HEK293 (cell line): ENCODE measurements around the gene HOXA4.

Source experiments
- CTCF ChIA-PET: fragments of 350-600 bp; formaldehyde crosslinking; extraction: SDS; loops from one replicate; lab custom pipeline; 2021; ENCODE audit warnings: antibody characterized with exemption; lab: Yijun Ruan, JAX
- POLR2A ChIA-PET: fragments of 300-600 bp; formaldehyde crosslinking; extraction: SDS; loops from one replicate; lab custom pipeline; 2020; ENCODE audit warnings: antibody characterized with exemption, inconsistent platforms; lab: Yijun Ruan, JAX
- H3K27ac ChIP-seq: fragments of 200-500 bp; sonication (Bioruptor generic); 2 replicates; pipeline ENCODE4 v1.5.1; 2014; ENCODE audit warnings: low read depth, low read length, control low read depth, inconsistent platforms; ENCODE audit errors: extremely low read depth
- H3K36me3 ChIP-seq, 2 experiments: fragments of 200-500 bp in 1 of 2; sonication (Bioruptor generic) in 1 of 2; 1 replicate in 1 of 2; 2 replicates in 1 of 2; pipeline ENCODE4 v1.5.1; 2014 to 2017; ENCODE audit warnings: inconsistent platforms in 2 of 2, low read length in 2 of 2; ENCODE audit not compliant: control insufficient read depth in 2 of 2, insufficient read depth in 1 of 2
- H3K4me1 ChIP-seq: fragments of 200-500 bp; sonication (Bioruptor generic); 2 replicates; pipeline ENCODE4 v1.5.1; 2014; ENCODE audit warnings: mild to moderate bottlenecking, low read length, inconsistent platforms; ENCODE audit not compliant: control insufficient read depth, insufficient read depth
- H3K4me3 ChIP-seq: 2 replicates; pipeline ENCODE4 v1.5.1; 2011; ENCODE audit warnings: low read depth, mild to moderate bottlenecking, control low read depth, low read length, moderate library complexity
- H3K9me3 ChIP-seq: fragments of 200-500 bp; sonication (Bioruptor generic); 2 replicates; pipeline ENCODE4 v1.5.1; 2014; ENCODE audit warnings: low read depth, low read length, inconsistent platforms; ENCODE audit not compliant: control insufficient read depth, insufficient read depth
- BCL11B ChIP-seq: fragments of 450-650 bp; formaldehyde crosslinking; IDR thresholded peaks from 2 replicates; pipeline ENCODE4 v1.5.1; 2016; ENCODE audit warnings: low read depth, missing biosample characterization, missing genetic modification characterization
- GLIS2 ChIP-seq: fragments of 450-650 bp; formaldehyde crosslinking; IDR thresholded peaks from 2 replicates; pipeline ENCODE4 v1.5.1; 2016; ENCODE audit warnings: missing biosample characterization, missing genetic modification characterization
- HOXC10 ChIP-seq: sonication (generic); formaldehyde crosslinking; IDR thresholded peaks from 2 replicates; pipeline ENCODE4 v1.8.1; 2023; ENCODE audit warnings: mild to moderate bottlenecking, missing genetic modification reagents
- IKZF3 ChIP-seq: fragments of 450-650 bp; IDR thresholded peaks from 2 replicates; pipeline ENCODE4 v1.5.0; 2018; ENCODE audit warnings: missing biosample characterization, mild to moderate bottlenecking, missing genetic modification characterization, moderate library complexity
- KLF10 ChIP-seq: fragments of 450-650 bp; IDR thresholded peaks from 2 replicates; pipeline ENCODE4 v1.5.1; 2018; ENCODE audit warnings: missing biosample characterization, mild to moderate bottlenecking, missing genetic modification characterization
- OSR2 ChIP-seq: fragments of 450-650 bp; formaldehyde crosslinking; IDR thresholded peaks from 2 replicates; pipeline ENCODE4 v1.5.1; 2016; ENCODE audit warnings: missing biosample characterization, missing genetic modification characterization
- PRDM1 ChIP-seq: fragments of 450-650 bp; formaldehyde crosslinking; IDR thresholded peaks from 2 replicates; pipeline ENCODE4; 2016; ENCODE audit warnings: missing biosample characterization, missing genetic modification characterization
- SP3 ChIP-seq: fragments of 450-650 bp; formaldehyde crosslinking; IDR thresholded peaks from 2 replicates; pipeline ENCODE4 v1.5.1; 2016; ENCODE audit warnings: missing biosample characterization, missing genetic modification characterization
- WT1 ChIP-seq: fragments of 450-650 bp; formaldehyde crosslinking; IDR thresholded peaks from 2 replicates; pipeline ENCODE4 v1.5.1; 2016; ENCODE audit warnings: missing biosample characterization, missing genetic modification characterization
- ZBTB48 ChIP-seq: fragments of 450-650 bp; formaldehyde crosslinking; IDR thresholded peaks from 2 replicates; pipeline ENCODE4 v1.5.1; 2016; ENCODE audit warnings: missing biosample characterization, missing genetic modification characterization
- ZBTB8A ChIP-seq: fragments of 450-650 bp; formaldehyde crosslinking; IDR thresholded peaks from 2 replicates; pipeline ENCODE4 v1.5.1; 2016; ENCODE audit warnings: missing biosample characterization, missing genetic modification characterization
- ZFP37 ChIP-seq: fragments of 450-650 bp; formaldehyde crosslinking; IDR thresholded peaks from 2 replicates; pipeline ENCODE4 v1.5.1; 2016; ENCODE audit warnings: missing biosample characterization, missing genetic modification characterization
- ZNF24 ChIP-seq: fragments of 450-650 bp; formaldehyde crosslinking; IDR thresholded peaks from 2 replicates; pipeline ENCODE4 v1.5.1; 2016; ENCODE audit warnings: missing biosample characterization, missing genetic modification characterization
- ZNF302 ChIP-seq: fragments of 450-650 bp; formaldehyde crosslinking; IDR thresholded peaks from 2 replicates; pipeline ENCODE4 v1.5.1; 2016; ENCODE audit warnings: missing biosample characterization, missing genetic modification characterization, low read depth
- ZNF335 ChIP-seq: fragments of 450-650 bp; formaldehyde crosslinking; conservative IDR thresholded peaks from 2 replicates; pipeline ENCODE4 v1.5.1; 2016; ENCODE audit warnings: missing biosample characterization, missing genetic modification characterization
- ZNF341 ChIP-seq: fragments of 450-650 bp; formaldehyde crosslinking; IDR thresholded peaks from 2 replicates; pipeline ENCODE4; 2016; ENCODE audit warnings: low read depth, missing biosample characterization, missing genetic modification characterization
- ZNF366 ChIP-seq: fragments of 450-650 bp; formaldehyde crosslinking; conservative IDR thresholded peaks from 2 replicates; pipeline ENCODE4 v1.5.1; 2016; ENCODE audit warnings: missing biosample characterization, missing genetic modification characterization
- ZNF426 ChIP-seq: fragments of 450-650 bp; formaldehyde crosslinking; IDR thresholded peaks from 2 replicates; pipeline ENCODE4 v1.5.1; 2017; ENCODE audit warnings: missing biosample characterization, missing genetic modification characterization, mild to moderate bottlenecking, inconsistent platforms, moderate library complexity
- ZNF596 ChIP-seq: fragments of 450-650 bp; IDR thresholded peaks from 2 replicates; pipeline ENCODE4 v1.5.0; 2018; ENCODE audit warnings: missing biosample characterization, mild to moderate bottlenecking, missing genetic modification characterization, moderate library complexity
- ZNF701 ChIP-seq: fragments of 450-650 bp; formaldehyde crosslinking; IDR thresholded peaks from 2 replicates; pipeline ENCODE4 v1.5.1; 2016; ENCODE audit warnings: missing biosample characterization, missing genetic modification characterization
- ZNF707 ChIP-seq: fragments of 450-650 bp; formaldehyde crosslinking; IDR thresholded peaks from 2 replicates; pipeline ENCODE4 v1.5.1; 2016; ENCODE audit warnings: missing biosample characterization, missing genetic modification characterization
- ZNF785 ChIP-seq: fragments of 450-650 bp; formaldehyde crosslinking; IDR thresholded peaks from 2 replicates; pipeline ENCODE4 v1.5.1; 2016; ENCODE audit warnings: missing biosample characterization, missing genetic modification characterization
- ZNF843 ChIP-seq: fragments of 450-650 bp; formaldehyde crosslinking; IDR thresholded peaks from 2 replicates; pipeline ENCODE4 v1.5.1; 2016; ENCODE audit warnings: missing biosample characterization, missing genetic modification characterization
- ZXDB ChIP-seq: fragments of 450-650 bp; formaldehyde crosslinking; IDR thresholded peaks from 2 replicates; pipeline ENCODE4 v1.5.1; 2016; ENCODE audit warnings: missing biosample characterization, missing genetic modification characterization
- TF ChIP-seq, protein P1 (sequence below): fragments of 450-650 bp; formaldehyde crosslinking; IDR thresholded peaks from 2 replicates; pipeline ENCODE4 v1.5.1; 2016; ENCODE audit warnings: missing biosample characterization, missing genetic modification characterization
- TF ChIP-seq, protein P2 (sequence below): fragments of 450-650 bp; formaldehyde crosslinking; optimal IDR thresholded peaks from 2 replicates; pipeline ENCODE3; 2016; ENCODE audit warnings: missing biosample characterization, mild to moderate bottlenecking, missing genetic modification characterization
- TF ChIP-seq, protein P3 (sequence below): sonication (generic); formaldehyde crosslinking; IDR thresholded peaks from 2 replicates; pipeline ENCODE4 v1.8.1; 2022; ENCODE audit warnings: mild to moderate bottlenecking, moderate library complexity, missing genetic modification reagents
- TF ChIP-seq, protein P4 (sequence below): fragments of 450-650 bp; formaldehyde crosslinking; IDR thresholded peaks from 2 replicates; pipeline ENCODE4 v1.5.1; 2016; ENCODE audit warnings: missing biosample characterization, missing genetic modification characterization
- TF ChIP-seq, protein P5 (sequence below): fragments of 450-650 bp; formaldehyde crosslinking; IDR thresholded peaks from 2 replicates; pipeline ENCODE4 v1.5.1; 2017; ENCODE audit warnings: missing biosample characterization, missing genetic modification characterization

Gene HOXA4

DNA sequence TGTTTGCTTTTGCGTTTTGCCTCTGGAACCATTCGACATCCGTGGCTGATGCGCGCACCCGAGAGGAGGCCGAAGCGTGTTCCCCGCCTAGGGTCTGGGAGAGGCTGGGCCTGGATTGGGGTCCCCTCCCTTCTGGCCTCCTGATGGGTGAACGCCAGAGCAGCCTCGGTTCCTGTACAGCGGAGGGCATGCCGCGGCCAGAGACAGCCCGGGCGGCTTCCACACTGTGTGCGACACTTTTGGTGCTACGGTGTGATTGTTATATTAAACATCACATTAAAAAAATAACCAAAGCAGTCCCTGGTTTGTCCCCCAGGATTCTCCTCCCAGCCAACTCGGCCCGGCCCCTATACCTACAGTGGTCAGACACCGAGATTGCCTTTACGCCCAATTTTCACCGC is 29.6 kb upstream of the HOXA4 start (continued):
- TF ChIP-seq, protein P1, sequence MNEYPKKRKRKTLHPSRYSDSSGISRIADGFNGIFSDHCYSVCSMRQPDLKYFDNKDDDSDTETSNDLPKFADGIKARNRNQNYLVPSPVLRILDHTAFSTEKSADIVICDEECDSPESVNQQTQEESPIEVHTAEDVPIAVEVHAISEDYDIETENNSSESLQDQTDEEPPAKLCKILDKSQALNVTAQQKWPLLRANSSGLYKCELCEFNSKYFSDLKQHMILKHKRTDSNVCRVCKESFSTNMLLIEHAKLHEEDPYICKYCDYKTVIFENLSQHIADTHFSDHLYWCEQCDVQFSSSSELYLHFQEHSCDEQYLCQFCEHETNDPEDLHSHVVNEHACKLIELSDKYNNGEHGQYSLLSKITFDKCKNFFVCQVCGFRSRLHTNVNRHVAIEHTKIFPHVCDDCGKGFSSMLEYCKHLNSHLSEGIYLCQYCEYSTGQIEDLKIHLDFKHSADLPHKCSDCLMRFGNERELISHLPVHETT (tag by site-specific recombination), result no peak
- TF ChIP-seq, protein P2, sequence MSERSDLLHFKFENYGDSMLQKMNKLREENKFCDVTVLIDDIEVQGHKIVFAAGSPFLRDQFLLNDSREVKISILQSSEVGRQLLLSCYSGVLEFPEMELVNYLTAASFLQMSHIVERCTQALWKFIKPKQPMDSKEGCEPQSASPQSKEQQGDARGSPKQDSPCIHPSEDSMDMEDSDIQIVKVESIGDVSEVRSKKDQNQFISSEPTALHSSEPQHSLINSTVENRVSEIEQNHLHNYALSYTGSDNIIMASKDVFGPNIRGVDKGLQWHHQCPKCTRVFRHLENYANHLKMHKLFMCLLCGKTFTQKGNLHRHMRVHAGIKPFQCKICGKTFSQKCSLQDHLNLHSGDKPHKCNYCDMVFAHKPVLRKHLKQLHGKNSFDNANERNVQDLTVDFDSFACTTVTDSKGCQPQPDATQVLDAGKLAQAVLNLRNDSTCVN (tag by site-specific recombination), result peak; percentile 22
- TF ChIP-seq ZNF24 (tag by site-specific recombination), result no peak
- TF ChIP-seq, protein P3, sequence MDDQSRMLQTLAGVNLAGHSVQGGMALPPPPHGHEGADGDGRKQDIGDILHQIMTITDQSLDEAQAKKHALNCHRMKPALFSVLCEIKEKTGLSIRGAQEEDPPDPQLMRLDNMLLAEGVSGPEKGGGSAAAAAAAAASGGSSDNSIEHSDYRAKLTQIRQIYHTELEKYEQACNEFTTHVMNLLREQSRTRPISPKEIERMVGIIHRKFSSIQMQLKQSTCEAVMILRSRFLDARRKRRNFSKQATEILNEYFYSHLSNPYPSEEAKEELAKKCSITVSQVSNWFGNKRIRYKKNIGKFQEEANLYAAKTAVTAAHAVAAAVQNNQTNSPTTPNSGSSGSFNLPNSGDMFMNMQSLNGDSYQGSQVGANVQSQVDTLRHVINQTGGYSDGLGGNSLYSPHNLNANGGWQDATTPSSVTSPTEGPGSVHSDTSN (CRISPR knock-in tag), result no peak
- no peak for TF ChIP-seq PRDM1 (tag by site-specific recombination)
- TF ChIP-seq HOXC10 (CRISPR knock-in tag), result no peak
- TF ChIP-seq ZNF341 (tag by site-specific recombination), result no peak
- peak; percentile 55 for TF ChIP-seq GLIS2 (tag by site-specific recombination)
- peak; percentile 64; the same call in 1 of the 2 replicates for TF ChIP-seq ZNF335 (tag by site-specific recombination)
- TF ChIP-seq ZXDB, result no peak
- TF ChIP-seq ZNF785 (tag by site-specific recombination), result no peak
- peak; percentile 78; the same call in 1 of the 2 replicates for TF ChIP-seq ZBTB8A
- TF ChIP-seq, protein P4, sequence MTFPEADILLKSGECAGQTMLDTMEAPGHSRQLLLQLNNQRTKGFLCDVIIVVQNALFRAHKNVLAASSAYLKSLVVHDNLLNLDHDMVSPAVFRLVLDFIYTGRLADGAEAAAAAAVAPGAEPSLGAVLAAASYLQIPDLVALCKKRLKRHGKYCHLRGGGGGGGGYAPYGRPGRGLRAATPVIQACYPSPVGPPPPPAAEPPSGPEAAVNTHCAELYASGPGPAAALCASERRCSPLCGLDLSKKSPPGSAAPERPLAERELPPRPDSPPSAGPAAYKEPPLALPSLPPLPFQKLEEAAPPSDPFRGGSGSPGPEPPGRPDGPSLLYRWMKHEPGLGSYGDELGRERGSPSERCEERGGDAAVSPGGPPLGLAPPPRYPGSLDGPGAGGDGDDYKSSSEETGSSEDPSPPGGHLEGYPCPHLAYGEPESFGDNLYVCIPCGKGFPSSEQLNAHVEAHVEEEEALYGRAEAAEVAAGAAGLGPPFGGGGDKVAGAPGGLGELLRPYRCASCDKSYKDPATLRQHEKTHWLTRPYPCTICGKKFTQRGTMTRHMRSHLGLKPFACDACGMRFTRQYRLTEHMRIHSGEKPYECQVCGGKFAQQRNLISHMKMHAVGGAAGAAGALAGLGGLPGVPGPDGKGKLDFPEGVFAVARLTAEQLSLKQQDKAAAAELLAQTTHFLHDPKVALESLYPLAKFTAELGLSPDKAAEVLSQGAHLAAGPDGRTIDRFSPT (tag by site-specific recombination), result no peak
- TF ChIP-seq OSR2 (tag by site-specific recombination), result no peak
- 0 out of 2 replicates have a peak, but pooled peaks have one; percentile 46 for TF ChIP-seq BCL11B (tag by site-specific recombination)
- TF ChIP-seq ZNF707, result no peak
- no peak for TF ChIP-seq SP3 (tag by site-specific recombination)
- no peak for TF ChIP-seq ZNF701

DNA sequence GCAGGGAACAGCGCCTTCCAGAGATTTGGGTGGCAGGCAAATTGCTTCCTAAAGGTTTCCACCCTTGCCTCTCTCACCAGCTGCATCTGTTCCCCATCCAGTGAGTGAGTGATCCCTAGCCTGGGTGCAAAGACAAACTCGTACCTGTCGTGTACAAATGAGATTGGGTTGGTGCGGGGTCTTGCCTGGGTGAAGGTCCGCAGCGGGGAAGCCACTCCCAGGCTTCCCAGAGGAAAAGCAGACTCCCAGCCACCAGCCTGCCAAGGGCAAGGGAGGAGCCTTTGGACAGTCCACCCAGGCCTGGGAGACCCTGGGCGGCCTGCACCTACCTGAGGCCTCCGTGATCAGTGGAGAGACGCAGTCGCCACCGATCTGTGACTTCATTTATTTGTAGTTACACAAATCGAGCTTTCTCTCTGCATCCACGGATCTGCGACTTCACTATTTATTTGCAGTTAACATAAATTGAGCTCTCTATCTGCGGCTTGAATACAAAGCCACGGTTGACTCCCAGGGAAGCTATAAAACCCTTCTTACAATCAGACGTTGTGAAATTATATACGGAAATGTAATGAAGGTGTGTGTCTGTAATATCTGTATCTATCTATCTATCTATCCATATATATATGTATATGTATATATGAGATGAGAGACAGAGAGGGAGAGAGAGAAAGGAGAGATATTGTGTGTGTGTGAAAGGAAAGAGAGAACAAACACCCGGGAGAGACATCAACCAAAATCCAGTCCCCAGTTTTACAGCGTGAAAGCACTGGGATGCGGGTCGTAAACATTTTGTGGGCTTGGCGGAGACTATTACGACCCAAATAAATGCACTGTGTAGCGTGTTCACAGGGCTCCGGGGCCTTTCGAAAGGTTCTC is 28.9 kb upstream of the HOXA4 start:
- Histone ChIP-seq H3K4me3 (no peak overlapping the region), H3K36me3 (peaks cover 18 to 23% of the 10 kb centered on the region in 2 experiments), H3K27ac (peak overlapping the region; percentile 100), H3K4me1 (peaks cover 12% of the 10 kb centered on the region), H3K9me3 (no peaks in the 10 kb centered on the region)
- CTCF ChIA-PET, result interaction anchor here (0.6 to 1.6 kb wide), 14 partner anchors 10 to 1309 kb away, joined by 3 to 9 read pairs (median 4); no protein-coding TSS in a partner anchor
- TF ChIP-seq ZBTB48 (tag by site-specific recombination) (peak; percentile 68), ZFP37 (tag by site-specific recombination) (0 out of 2 replicates have a peak, but pooled peaks have one; percentile 38), ZXDB (0 out of 2 replicates have a peak, but pooled peaks have one; percentile 18), ZNF426 (tag by site-specific recombination) (no peak), WT1 (tag by site-specific recombination) (0 out of 2 replicates have a peak, but pooled peaks have one; percentile 34), ZNF302 (tag by site-specific recombination) (no peak), KLF10 (tag by site-specific recombination) (0 out of 2 replicates have a peak, but pooled peaks have one; percentile 42), ZNF843 (peak; percentile 37; the same call in 1 of the 2 replicates), IKZF3 (peak; percentile 59; the same call in 1 of the 2 replicates), ZNF596 (no peak), ZNF366 (tag by site-specific recombination) (peak; percentile 66)
- TF ChIP-seq, protein P5, sequence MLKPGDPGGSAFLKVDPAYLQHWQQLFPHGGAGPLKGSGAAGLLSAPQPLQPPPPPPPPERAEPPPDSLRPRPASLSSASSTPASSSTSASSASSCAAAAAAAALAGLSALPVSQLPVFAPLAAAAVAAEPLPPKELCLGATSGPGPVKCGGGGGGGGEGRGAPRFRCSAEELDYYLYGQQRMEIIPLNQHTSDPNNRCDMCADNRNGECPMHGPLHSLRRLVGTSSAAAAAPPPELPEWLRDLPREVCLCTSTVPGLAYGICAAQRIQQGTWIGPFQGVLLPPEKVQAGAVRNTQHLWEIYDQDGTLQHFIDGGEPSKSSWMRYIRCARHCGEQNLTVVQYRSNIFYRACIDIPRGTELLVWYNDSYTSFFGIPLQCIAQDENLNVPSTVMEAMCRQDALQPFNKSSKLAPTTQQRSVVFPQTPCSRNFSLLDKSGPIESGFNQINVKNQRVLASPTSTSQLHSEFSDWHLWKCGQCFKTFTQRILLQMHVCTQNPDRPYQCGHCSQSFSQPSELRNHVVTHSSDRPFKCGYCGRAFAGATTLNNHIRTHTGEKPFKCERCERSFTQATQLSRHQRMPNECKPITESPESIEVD (tag by site-specific recombination), result peak; percentile 39; the same call in 1 of the 2 replicates
- POLR2A ChIA-PET, result interaction anchor here (0.6 to 1.5 kb wide), 5 partner anchors 10 to 876 kb away, joined by 3 to 5 read pairs (median 4); partner anchors contain the start of genes HOXA11, HOXA5 and HOXA6
